ENCODE results near the gene TF. TPM values are rescaled to one million over a fixed set of nuclear protein-coding genes. Genes with fewer than 3 reads are reported as not detected.
A peak's percentile ranks its signal among the peaks of the same experiment; 100 is the strongest.

Gene TF
- total and polyA plus RNA-seq, 10 donors = 1.7 to 81.8 (median 3.9) TPM

DNA sequence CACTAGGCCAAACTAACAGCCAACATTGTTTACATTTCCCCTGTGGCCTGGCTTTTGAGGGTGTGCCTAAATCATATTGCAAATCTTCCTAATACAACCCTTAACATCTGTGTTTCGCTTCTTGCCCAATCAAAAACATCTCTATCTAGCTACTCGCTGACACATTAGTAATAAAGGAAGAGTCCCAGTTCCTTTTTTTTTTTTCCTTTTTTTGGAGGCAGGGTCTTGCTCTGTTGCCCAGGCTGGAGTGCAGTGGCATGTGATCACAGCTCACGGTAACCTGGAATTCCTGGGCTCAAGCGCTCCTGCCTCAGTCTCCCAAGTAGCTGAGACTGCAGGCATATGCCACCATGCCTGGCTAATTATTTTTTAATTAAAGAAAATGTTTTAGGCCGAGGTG lies 57.3 kb downstream of the TF start:
- intact Hi-C loops (cut with DNase I; ENCODE audit: low total_unique reads) = loop anchor here (10.0 kb wide), 1 partner anchor 139 kb away; the partner anchor contains the start of gene TOPBP1
- Histone ChIP-seq H3K9me3 (no peaks in the 10 kb centered on the region), H3K4me3 (no peak overlapping the region), H3K27ac (no peak overlapping the region), H3K4me1 (peaks cover 9 to 32% (median 16%) of the 10 kb centered on the region in 6 donors), H3K27me3 (replicated peaks in 1 of 7) (peaks cover 0 to 13% (median 0%) of the 10 kb centered on the region in 7 donors), H3K36me3 (peaks cover 0 to 9% (median 4%) of the 10 kb centered on the region in 6 donors)
- WGBS, 5 donors = 71 to 87% (median 83%) methylated on average over 5 of the region's 5 CpGs
- TF ChIP-seq POLR2A (IDR thresholded peaks at IDR 0.05) (no peak), POLR2AphosphoS5 (IDR thresholded peaks at IDR 0.05) (no peak)
- TF ChIP-seq, protein P1, sequence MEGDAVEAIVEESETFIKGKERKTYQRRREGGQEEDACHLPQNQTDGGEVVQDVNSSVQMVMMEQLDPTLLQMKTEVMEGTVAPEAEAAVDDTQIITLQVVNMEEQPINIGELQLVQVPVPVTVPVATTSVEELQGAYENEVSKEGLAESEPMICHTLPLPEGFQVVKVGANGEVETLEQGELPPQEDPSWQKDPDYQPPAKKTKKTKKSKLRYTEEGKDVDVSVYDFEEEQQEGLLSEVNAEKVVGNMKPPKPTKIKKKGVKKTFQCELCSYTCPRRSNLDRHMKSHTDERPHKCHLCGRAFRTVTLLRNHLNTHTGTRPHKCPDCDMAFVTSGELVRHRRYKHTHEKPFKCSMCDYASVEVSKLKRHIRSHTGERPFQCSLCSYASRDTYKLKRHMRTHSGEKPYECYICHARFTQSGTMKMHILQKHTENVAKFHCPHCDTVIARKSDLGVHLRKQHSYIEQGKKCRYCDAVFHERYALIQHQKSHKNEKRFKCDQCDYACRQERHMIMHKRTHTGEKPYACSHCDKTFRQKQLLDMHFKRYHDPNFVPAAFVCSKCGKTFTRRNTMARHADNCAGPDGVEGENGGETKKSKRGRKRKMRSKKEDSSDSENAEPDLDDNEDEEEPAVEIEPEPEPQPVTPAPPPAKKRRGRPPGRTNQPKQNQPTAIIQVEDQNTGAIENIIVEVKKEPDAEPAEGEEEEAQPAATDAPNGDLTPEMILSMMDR (IDR thresholded peaks at IDR 0.05 in 8 of 11, conservative IDR thresholded peaks at IDR 0.05 in 3 of 11) = no peak
- DNase-seq = no peak

DNA sequence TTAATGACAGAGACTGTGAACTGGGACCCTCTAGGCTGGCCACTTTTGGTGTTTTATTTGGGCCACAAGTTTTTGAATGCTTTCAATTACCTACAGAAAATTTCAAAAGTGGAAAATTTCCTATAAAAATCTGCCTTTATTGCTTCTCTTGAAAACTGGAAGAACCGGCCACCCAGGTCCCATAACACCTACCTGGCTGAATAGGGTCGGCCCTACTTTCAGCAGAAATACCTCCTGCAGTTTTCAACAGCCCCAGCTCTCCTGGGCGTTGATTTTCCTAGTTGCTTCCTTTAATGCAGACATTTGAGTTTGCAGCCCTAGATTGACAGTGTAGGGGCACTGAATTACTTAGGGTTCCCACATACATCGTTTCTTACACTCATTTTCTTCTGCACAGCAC lies 58.7 kb downstream of the TF start:
- Histone ChIP-seq H3K9me3 (no peaks in the 10 kb centered on the region), H3K36me3 (peaks cover 0 to 23% (median 14%) of the 10 kb centered on the region in 6 donors), H3K4me3 (peak overlapping the region in 5 of 8 donors; percentile 81 to 99 (median 94)), H3K27me3 (replicated peaks in 1 of 7) (peaks cover 0 to 3% (median 0%) of the 10 kb centered on the region in 7 donors), H3K27ac (no peak overlapping the region), H3K4me1 (peaks cover 9 to 36% (median 16%) of the 10 kb centered on the region in 6 donors)
- TF ChIP-seq POLR2AphosphoS5 (IDR thresholded peaks at IDR 0.05) = no peak
- TF ChIP-seq, protein P1 (IDR thresholded peaks at IDR 0.05 in 8 of 11, conservative IDR thresholded peaks at IDR 0.05 in 3 of 11) = no peak
- no peak for TF ChIP-seq POLR2A (IDR thresholded peaks at IDR 0.05)
- intact Hi-C loops (cut with DNase I; ENCODE audit: low total_unique reads) = loop anchor here (10.0 kb wide), 1 partner anchor 140 kb away; the partner anchor contains the start of gene TOPBP1
- no peak for DNase-seq
- WGBS, 5 donors = 74 to 84% (median 81%) methylated on average over 4 of the region's 4 CpGs

DNA sequence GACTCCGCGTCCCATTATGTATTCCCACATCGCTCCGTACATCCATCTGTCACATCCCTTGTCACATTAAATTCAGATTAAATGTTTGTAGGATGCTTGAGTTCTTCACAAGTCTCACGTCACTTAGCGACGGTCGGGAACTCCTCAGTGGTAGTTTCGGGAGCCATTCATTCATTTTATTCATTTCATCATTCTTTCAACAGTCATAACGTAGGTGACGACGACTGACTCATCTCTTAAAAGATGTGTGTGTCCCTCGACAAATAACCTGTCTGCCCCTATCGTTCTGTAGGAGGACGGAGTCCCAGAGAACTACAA lies 59.1 kb downstream of the TF start:
- Histone ChIP-seq H3K36me3 (peaks cover 0 to 28% (median 16%) of the 10 kb centered on the region in 6 donors), H3K9me3 (no peaks in the 10 kb centered on the region), H3K27ac (peak overlapping the region in 5 of 8 donors; percentile 83 to 87 (median 86)), H3K27me3 (replicated peaks in 1 of 7) (no peaks in the 10 kb centered on the region), H3K4me1 (peaks cover 9 to 37% (median 16%) of the 10 kb centered on the region in 6 donors), H3K4me3 (peak overlapping the region; percentile 81 to 99 (median 94))
- 12 to 21% (median 15%) methylated on average over 15 of the region's 15 CpGs for WGBS, 5 donors
- intact Hi-C loops (cut with DNase I; ENCODE audit: low total_unique reads) = loop anchor here (10.0 kb wide), 1 partner anchor 141 kb away; the partner anchor contains the start of gene TOPBP1
- TF ChIP-seq POLR2AphosphoS5 (IDR thresholded peaks at IDR 0.05) (no peak), POLR2A (IDR thresholded peaks at IDR 0.05) (no peak)
- TF ChIP-seq, protein P1 (IDR thresholded peaks at IDR 0.05 in 8 of 11, conservative IDR thresholded peaks at IDR 0.05 in 3 of 11) = no peak
- no peak for DNase-seq

DNA sequence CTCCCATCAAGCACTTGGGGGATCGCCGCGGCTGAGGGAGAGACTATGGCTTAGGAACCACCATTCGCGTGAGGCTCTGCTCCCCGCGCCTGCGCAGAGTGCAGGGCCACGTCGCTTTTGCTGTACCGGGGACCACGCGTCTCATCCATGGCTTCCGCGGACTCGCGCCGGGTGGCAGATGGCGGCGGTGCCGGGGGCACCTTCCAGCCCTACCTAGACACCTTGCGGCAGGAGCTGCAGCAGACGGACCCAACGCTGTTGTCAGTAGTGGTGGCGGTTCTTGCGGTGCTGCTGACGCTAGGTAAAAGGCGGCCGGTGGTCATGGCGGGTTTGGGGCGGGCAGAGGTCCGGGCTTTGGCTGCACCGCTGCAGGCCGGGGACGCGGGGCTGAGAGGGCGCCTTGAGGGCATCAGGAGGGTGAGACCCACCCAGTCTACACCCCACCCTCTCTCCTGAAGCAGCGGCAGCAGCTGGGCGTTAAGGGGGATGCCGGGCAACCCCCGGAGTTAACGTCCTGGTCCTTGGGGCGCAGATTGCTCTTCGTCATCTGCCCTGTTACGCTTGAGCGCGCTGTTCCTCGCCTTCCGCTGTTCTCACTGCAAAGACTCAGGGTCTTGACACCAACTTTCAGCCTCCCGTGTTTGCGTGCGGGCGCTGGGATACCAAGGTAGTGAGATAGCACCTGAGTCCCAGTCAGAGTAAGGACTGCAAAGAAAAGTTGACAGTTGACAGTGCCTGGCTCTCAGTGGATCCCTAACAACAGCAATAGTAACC lies 59.7 kb downstream of the TF start, which contains the start of gene SRPRB:
Gene SRPRB, plus strand, starts transcription at position 114 of the 774 bp plus-strand sequence. Its CDS starts 34 bp downstream, at position 148.
- peak; percentile 99 for DNase-seq
- intact Hi-C loops (cut with DNase I; ENCODE audit: low total_unique reads) = loop anchor here (10.0 kb wide), 1 partner anchor 141 kb away; the partner anchor contains the start of gene TOPBP1
- peak within 1 kb of the TSS; percentile 23 to 87 (median 84) for H3K27ac ChIP-seq
- H3K4me3 ChIP-seq = peak within 1 kb of the TSS; percentile 81 to 99 (median 94)
- 0 to 1% (median 1%) methylated on average over 17 to 53 of the region's 53 CpGs for WGBS, 5 donors
- TF ChIP-seq POLR2AphosphoS5 (IDR thresholded peaks at IDR 0.05) (peak; percentile 93 to 97 (median 96)), POLR2A (IDR thresholded peaks at IDR 0.05) (peak in 1 of 3 donors; percentile 27)
- TF ChIP-seq, protein P1 (IDR thresholded peaks at IDR 0.05 in 8 of 11, conservative IDR thresholded peaks at IDR 0.05 in 3 of 11) = peak in 1 of 11 experiments; percentile 24
- H3K4me1 ChIP-seq = peaks cover 9 to 37% (median 16%) of the 10 kb centered on the region in 6 donors
- H3K9me3 ChIP-seq = no peaks in the 10 kb centered on the region
- peaks cover 0 to 33% (median 20%) of the 10 kb centered on the region in 6 donors for H3K36me3 ChIP-seq
- H3K27me3 ChIP-seq (replicated peaks in 1 of 7) = no peaks in the 10 kb centered on the region
